ENCODE data around the gene FBXL14. TPM values are rescaled to one million over a fixed set of nuclear protein-coding genes. Genes with fewer than 3 reads are reported as not detected.

Gene FBXL14
- total RNA-seq, 3 donors from 2014 or later = 29.4 to 39.6 (median 33.6) TPM

DNA sequence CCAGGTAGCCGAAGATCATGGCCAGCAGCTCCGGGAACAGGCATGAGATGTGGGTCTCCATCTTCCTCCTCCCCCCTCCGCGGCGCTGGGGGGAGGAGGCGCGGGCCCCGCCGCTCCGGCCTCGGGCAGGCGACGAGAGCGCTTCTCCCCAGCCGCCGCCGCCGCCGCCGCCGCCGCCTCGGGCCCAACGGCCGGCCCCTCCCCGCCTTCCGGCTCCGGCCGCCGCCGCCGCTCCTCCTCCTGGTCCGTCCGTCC is 448 bp downstream of the FBXL14 start:
- Histone ChIP-seq H3K4me3 (peak overlapping the region; percentile 45), H3K36me3 (ENCODE audit: low read depth) (no peaks in the 10 kb centered on the region), H3K4me1 (ENCODE audit: low read depth) (peaks cover 35% of the 10 kb centered on the region), H3K9me3 (no peaks in the 10 kb centered on the region)
- ATAC-seq = peak; percentile 56
- intact Hi-C loops (cut with DNase I, micrococcal nuclease) = no loop called here
- TF ChIP-seq CTCF (IDR thresholded peaks at IDR 0.05) = no peak
- DNase-seq = peak in 1 of 3 donors; percentile 89

DNA sequence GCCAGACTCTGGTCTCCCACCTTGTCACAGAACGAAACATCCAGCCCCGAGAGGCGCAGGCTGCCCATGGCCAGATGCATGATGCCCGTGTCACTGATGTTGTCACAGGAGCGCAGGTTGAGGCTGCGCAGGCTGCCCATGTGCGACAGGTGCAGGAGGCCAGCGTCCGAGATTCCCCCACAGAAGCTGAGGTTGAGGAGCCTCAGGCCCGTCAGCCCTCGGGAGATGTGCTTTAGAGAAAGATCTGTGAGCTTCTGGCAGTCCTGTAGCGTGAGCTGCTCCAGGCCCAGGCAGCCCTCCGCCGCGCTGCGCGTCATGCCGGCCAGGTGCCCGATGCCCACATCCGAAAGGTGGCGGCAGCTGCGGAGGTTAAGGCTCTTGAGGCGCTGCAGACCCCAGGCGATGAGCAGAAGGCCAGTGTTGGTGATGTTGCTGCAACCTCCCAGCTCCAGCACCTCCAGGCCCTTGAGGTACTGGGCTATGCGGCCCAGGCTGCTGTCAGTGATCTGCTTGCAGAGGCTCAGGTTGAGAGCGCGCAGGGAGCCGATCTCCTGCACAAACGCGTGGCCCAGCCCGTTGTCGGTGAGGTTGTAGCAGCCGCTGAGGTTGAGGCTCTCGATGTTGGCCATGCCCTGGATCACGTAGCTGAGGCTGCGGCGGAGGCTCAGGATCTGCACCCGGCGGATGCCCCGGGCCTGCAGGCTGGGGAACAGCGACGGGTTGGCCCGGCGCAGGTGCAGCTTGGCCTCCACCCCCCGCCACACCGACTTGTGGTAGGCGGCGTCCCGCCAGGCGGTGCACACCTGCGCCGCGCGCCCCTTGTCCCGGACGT is 991 bp downstream of the FBXL14 start:
- peaks cover 41% of the 10 kb centered on the region for H3K4me1 ChIP-seq (ENCODE audit: low read depth)

DNA sequence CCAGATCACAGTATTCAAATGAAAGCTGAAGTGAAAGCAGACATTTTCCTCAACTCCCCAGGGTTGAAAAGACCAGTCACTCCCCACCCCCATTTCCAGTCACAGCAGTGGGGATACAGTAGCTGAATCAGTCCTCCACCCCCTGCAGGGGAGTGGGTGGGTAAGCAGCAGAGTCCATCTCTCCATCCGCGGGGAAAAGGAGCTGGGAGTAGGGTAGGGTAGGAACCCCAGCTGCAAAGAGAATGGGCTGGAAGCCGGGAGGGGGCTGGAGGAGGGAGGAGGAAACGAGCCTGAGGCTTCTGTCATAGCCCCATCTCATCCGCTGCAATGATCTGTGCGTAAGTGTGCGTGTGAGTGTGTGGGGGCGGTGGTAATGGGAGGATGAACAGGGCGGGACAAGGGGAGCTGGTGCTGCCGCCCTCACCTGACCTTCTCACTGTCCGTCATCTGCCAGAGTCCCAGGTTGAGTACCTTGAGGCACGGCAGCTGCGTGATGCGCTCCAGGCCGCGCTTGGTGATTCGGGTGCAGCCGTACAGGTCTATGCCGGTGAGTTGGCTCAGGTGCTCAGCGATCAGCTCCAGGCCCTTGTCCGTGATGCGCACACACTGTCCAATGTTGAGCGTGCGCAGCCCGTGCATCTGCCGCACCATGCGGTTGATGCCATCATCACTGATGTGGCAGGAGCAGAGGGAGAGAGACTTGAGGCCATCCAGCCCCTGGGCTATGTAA is 1.8 kb downstream of the FBXL14 start:
- Histone ChIP-seq H3K4me3 (peak overlapping the region; percentile 45), H3K4me1 (ENCODE audit: low read depth) (peaks cover 43% of the 10 kb centered on the region), H3K9me3 (no peaks in the 10 kb centered on the region), H3K36me3 (ENCODE audit: low read depth) (no peaks in the 10 kb centered on the region)
- ATAC-seq (peak; percentile 31), DNase-seq (peak; percentile 66 to 80 (median 77))
- TF ChIP-seq CTCF (IDR thresholded peaks at IDR 0.05) = no peak
- intact Hi-C loops (cut with DNase I, micrococcal nuclease) = no loop called here

More for the DNA sequence above, 991 bp downstream of the FBXL14 start:
- ATAC-seq = peak; percentile 42
- no peak for TF ChIP-seq CTCF (IDR thresholded peaks at IDR 0.05)
- peak; percentile 74 to 87 (median 84) for DNase-seq
- Histone ChIP-seq H3K4me3 (peak overlapping the region; percentile 45), H3K9me3 (no peaks in the 10 kb centered on the region), H3K36me3 (ENCODE audit: low read depth) (no peaks in the 10 kb centered on the region)
- intact Hi-C loops (cut with DNase I, micrococcal nuclease) = no loop called here

GRCh38 chr12:1591543-1591942 is 2.8 kb downstream of the FBXL14 start:
- H3K4me3 ChIP-seq = no peak overlapping the region

GRCh38 chr12:1591034-1591433 is 3.3 kb downstream of the FBXL14 start:
- H3K4me3 ChIP-seq = no peak overlapping the region
- ATAC-seq = no peak
- no peaks in the 10 kb centered on the region for H3K36me3 ChIP-seq (ENCODE audit: low read depth)
- intact Hi-C loops (cut with DNase I, micrococcal nuclease) = no loop called here
- peaks cover 53% of the 10 kb centered on the region for H3K4me1 ChIP-seq (ENCODE audit: low read depth)
- H3K9me3 ChIP-seq = no peaks in the 10 kb centered on the region
- DNase-seq = peak in 1 of 3 donors; percentile 69
- TF ChIP-seq CTCF (IDR thresholded peaks at IDR 0.05) = peak; percentile 21

More at GRCh38 chr12:1591543-1591942, 2.8 kb downstream of the FBXL14 start:
- intact Hi-C loops (cut with DNase I, micrococcal nuclease) = no loop called here
- ATAC-seq (no peak), DNase-seq (no peak)
- no peaks in the 10 kb centered on the region for H3K36me3 ChIP-seq (ENCODE audit: low read depth)
- no peak for TF ChIP-seq CTCF (IDR thresholded peaks at IDR 0.05)
- no peaks in the 10 kb centered on the region for H3K9me3 ChIP-seq
- H3K4me1 ChIP-seq (ENCODE audit: low read depth) = peaks cover 53% of the 10 kb centered on the region
